GM12873 (cell line): ENCODE measurements around the gene SPDYC.

Experiments
- CTCF ChIP-seq: IDR thresholded peaks from 2 replicates; pipeline ENCODE4 v1.5.1; 2012; ENCODE audit warnings: low read depth, mild to moderate bottlenecking, moderate library complexity, low read length, control low read depth; ENCODE audit not compliant: insufficient read depth; ENCODE audit errors: missing control alignments

Gene SPDYC

GRCh38 chr11:65187971-65188461, 18.0 kb downstream of the SPDYC start:
- no peak for TF ChIP-seq CTCF

GRCh38 chr11:65188486-65188885, 18.5 kb downstream of the SPDYC start:
- no peak for TF ChIP-seq CTCF

- no peak for TF ChIP-seq CTCF
These were observed 19.2 kb downstream of the SPDYC start for GRCh38 chr11:65189191-65189590.

GRCh38 chr11:65194564-65194963, 24.5 kb downstream of the SPDYC start:
- no peak for TF ChIP-seq CTCF

- no peak for TF ChIP-seq CTCF
These were observed 34.1 kb downstream of the SPDYC start for GRCh38 chr11:65204143-65204542.

GRCh38 chr11:65204646-65205601, 34.9 kb downstream of the SPDYC start:
- TF ChIP-seq CTCF: peak; percentile 94

GRCh38 chr11:65205602-65205967, 35.6 kb downstream of the SPDYC start:
- no peak for TF ChIP-seq CTCF
